GM12873 (cell line): ENCODE measurements around the gene SNX30.
A peak's percentile ranks its signal among the peaks of the same experiment; 100 is the strongest.

ENCODE experiments used
- TF ChIP-seq, protein P1 (sequence below): IDR thresholded peaks from 2 replicates; pipeline ENCODE4 v1.5.1; 2012; ENCODE audit warnings: low read depth, mild to moderate bottlenecking, moderate library complexity, low read length, control low read depth; ENCODE audit not compliant: insufficient read depth; ENCODE audit errors: missing control alignments

Gene SNX30

DNA sequence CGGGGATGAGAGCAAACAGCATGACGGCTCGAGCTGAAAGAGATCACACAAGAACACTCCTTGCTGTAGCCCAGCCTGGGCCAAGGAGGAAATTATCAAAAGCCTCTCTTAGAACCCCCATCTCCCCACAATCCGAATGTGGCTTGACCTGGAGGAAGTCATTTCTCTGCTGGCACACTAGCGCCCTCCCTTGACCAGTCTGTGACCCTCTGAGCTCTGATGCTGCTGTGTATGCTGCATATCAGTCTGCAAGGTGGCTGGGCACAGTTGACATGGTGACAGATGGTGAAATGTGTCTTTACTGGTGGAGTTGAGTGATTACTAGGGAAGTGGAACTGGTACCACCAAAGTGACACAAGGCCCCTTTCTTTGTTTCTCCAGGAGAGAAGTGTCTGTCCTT lies 136.8 kb downstream of the SNX30 start:
- TF ChIP-seq, protein P1, sequence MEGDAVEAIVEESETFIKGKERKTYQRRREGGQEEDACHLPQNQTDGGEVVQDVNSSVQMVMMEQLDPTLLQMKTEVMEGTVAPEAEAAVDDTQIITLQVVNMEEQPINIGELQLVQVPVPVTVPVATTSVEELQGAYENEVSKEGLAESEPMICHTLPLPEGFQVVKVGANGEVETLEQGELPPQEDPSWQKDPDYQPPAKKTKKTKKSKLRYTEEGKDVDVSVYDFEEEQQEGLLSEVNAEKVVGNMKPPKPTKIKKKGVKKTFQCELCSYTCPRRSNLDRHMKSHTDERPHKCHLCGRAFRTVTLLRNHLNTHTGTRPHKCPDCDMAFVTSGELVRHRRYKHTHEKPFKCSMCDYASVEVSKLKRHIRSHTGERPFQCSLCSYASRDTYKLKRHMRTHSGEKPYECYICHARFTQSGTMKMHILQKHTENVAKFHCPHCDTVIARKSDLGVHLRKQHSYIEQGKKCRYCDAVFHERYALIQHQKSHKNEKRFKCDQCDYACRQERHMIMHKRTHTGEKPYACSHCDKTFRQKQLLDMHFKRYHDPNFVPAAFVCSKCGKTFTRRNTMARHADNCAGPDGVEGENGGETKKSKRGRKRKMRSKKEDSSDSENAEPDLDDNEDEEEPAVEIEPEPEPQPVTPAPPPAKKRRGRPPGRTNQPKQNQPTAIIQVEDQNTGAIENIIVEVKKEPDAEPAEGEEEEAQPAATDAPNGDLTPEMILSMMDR = peak; percentile 64

DNA sequence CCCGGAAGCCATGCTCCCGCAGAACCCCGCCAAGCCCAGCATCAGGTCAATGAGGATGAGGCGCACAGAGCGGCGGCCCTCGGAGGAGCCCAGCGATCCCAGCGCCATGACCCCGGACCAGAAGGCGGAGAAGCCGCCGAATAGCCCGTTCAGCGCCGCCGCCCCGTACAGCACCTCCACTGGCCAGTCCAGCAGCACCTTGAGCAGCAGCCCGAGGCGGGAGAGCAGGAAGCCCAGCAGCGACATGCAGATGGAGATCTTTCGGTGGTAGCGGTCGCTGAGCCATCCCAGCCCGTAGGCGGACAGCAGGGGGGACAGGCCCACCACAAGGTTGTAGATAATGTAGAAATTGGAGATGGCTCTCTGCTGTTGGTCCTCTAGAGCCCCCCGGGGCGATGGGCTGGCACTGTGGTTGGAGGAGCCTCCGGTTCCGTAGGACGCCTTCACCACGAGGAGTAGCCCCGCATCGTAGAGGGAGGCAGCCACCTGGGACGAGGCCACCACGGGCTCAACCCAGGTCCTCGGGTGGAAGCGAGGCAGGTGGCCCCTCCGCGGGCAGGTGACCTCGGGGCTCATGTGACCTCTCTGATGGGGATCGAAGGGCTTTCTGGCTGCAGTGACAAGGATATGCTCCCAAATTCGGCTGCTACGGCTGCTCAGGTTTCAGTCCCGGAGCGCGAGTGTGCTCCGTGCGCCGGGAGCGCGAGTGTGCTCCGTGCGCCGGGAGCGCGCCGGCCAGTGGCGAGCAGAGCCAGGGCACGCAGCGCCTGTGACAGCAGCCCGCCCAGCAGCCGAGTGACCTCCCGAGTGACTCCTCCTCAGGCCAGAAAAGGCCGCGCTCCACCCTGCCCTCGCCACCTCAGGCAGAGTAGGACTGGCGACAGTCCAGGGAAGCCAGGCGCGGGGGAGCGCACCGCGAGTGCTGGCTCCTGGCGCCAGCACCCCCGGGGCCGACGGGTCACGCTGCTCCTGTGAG lies 139.8 kb downstream of the SNX30 start, which contains the start of gene SLC46A2:
TSS of gene SLC46A2 (minus strand) at position 771 of the 976 bp plus-strand sequence. CDS start at position 576, 195 bp downstream.
- TF ChIP-seq, protein P1 = no peak

DNA sequence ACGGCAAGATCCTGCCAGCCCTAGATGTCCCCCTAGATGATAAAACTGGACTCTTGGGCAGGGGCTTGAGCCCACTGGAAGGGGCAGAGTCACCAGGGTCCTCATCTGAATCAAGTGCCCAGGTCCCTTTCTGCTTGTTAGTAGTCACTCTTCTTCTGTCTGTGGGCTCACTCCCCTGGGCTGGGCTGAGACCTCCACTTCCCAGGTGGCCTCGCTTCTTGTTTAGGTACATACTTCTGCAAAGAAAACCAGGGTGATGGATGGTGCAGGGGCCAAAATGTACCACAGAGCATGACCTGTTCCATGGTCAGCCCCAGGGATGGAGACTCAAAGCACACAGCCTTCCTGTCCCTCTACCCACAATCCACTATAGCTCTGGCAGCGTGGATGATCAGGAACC lies 141.0 kb downstream of the SNX30 start:
- TF ChIP-seq, protein P1 = no peak

DNA sequence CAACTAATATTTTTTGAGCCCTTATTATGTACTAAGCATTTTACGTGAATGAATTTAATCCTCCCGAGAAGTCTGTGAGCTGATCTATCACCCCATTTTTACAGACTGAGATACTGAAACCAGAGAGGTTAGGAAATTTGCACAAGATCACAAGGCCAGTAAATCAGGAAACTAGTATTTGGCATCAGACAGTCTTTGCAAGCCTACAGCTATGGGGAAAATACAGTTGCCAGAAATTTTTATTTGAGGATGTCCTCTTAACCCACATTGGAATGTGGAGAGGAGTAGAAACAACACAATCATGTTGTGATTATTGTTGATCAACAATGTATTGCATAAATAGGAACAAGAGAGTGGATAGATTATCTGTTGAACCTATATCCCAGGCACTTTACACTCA lies 142.4 kb downstream of the SNX30 start:
- TF ChIP-seq, protein P1 = no peak

DNA sequence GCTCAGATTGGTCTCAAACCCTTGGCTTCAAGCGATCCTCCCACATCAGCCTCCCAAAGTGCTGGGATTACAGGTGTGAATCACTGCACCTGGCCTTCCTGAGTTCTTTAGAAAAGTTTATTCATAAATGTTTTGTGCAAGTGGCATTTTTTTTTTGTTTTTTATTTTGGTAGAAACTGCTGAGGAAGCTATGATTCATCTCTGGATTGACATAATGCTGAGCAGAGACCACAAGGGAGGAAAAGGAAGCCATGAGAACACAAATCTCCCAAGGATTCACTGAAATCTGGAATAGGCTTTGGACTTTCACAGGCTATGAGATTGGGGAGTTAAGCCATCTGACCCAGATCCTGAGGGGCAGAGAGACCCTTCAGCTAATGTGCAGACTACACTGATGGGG lies 143.5 kb downstream of the SNX30 start:
- TF ChIP-seq, protein P1 = no peak

DNA sequence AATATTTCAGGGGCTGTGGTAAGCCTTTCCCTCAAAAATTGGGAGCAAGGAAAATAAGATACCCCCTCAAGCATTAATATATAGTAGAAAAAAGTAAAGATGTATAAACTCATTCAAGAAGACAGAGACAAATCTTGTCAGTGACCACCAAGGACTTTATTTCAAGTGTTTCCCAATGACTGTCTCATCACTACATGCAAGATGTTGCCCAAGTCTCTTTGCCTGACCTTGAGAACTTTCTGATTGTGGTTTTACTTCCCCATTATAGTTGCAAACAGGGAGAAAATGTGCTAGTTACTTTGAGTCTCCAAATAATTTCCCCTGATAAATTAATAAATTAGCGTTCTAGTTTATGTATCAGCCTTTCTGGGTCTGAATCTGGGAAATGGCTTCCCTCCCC lies 144.1 kb downstream of the SNX30 start:
- TF ChIP-seq, protein P1 = no peak

DNA sequence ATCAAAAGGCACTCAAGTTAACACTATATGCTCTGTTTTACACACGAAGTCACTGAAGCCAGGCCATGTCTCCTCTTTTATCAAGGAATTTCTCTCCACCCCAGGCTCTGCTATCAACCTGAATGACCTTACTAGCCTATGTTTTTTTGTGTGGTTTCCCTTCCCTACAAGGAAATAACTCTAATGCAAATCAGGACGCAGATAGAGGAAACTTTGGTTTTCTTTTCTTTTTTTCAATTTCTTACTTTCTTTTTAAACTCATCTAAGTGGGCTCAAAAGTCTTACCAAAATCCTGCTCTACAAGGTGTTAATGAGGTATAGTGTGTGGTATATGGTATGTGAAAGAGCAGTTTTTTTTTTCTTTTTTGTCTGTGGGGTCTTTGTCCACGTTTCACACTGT lies 145.6 kb downstream of the SNX30 start:
- TF ChIP-seq, protein P1 = no peak
